NCI-H2227 (cell line): ENCODE data around the gene SLC25A45.
"Not testable (repeated sequence)": the region's sequence is repeated elsewhere in the genome, so short reads cannot be mapped to it uniquely, and the experiment has no call there.

Experiments used
- DNase-seq: peaks from one replicate; lab custom pipeline; 2025; ENCODE audit not compliant: unreplicated experiment; lab: John Stamatoyannopoulos, UW

Gene SLC25A45

GRCh38 chr11:65363770-65364169, 18.7 kb downstream of the SLC25A45 start:
- DNase-seq = no peak

DNA sequence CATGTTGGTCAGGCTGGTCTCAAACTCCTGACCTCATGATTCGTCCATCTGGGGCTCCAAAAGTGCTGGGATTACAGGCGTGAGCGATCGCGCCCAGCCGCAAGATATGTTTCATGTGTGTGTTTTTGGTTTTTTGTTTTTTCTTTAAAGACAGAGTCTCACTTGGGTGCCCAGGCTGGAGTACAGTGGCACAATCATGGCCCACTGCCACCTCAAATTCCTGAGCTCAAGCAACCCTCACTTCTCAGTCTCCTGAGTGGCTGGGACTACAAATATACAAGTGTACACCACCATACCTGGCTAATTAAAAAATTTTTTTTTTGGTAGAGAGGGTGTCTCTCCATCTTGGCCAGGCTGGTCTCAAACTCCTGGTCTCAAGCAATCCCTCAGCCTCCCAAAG, 19.5 kb downstream of the SLC25A45 start:
- DNase-seq = no peak

GRCh38 chr11:65362320-65362931, 20.0 kb downstream of the SLC25A45 start:
- no peak for DNase-seq

- no peak for DNase-seq
Observed at GRCh38 chr11:65357856-65358356, 24.5 kb downstream of the SLC25A45 start.

- no peak for DNase-seq
Observed at GRCh38 chr11:65356394-65356972, 26.0 kb downstream of the SLC25A45 start.

DNA sequence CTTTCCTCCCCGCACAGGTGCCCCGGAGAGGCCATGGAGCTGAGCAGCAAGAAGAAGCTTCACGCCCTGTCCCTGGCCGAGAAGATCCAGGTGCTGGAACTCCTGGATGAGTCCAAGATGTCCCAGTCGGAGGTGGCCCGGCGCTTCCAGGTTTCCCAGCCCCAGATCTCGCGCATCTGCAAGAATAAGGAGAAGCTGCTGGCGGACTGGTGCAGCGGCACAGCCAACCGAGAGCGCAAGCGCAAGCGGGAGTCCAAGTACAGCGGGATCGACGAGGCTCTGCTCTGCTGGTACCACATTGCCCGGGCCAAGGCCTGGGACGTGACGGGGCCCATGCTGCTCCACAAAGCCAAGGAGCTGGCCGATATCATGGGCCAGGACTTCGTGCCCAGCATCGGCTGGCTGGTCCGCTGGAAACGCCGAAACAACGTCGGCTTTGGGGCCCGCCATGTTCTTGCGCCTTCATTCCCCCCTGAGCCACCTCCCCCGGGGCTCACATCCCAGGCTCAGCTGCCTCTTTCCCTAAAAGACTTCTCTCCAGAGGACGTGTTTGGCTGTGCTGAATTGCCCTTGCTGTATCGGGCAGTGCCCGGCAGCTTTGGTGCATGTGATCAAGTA, 26.6 kb downstream of the SLC25A45 start:
- DNase-seq = peak; percentile 44

- DNase-seq = peak; percentile 72
Observed at GRCh38 chr11:65355013-65355775, 27.3 kb downstream of the SLC25A45 start.

GRCh38 chr11:65354265-65355012, 28.0 kb downstream of the SLC25A45 start, which contains the start of gene TIGD3:
TIGD3 (plus strand) TSS chr11:65354751; CDS start chr11:65355809, 1,058 bp downstream.
- peak; percentile 98 for DNase-seq

GRCh38 chr11:65353900-65354264, 28.6 kb downstream of the SLC25A45 start:
- DNase-seq = peak; percentile 74

- no peak for DNase-seq
Observed at GRCh38 chr11:65353376-65353775, 29.1 kb downstream of the SLC25A45 start.

DNA sequence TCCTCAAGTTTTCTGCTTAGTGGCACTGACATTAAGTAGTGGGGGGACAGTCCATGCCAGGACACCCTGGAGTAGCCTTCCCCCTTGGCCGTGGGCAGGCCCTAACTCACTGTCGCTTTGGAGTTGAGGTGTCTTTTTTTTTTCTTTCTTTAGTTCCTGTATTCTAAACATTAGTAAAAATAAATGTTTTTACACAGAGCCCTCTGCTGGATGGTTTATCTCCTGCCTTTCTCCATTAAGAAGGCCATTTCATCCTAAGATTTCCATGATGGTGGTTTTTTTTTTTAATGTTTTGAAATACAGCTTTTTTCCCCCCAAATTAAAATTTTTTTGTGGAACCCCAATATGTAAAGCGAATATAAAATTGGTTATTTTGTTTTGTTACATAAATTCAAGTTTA, 29.7 kb downstream of the SLC25A45 start:
- DNase-seq = peak; percentile 42

GRCh38 chr11:65351511-65351910, 30.9 kb downstream of the SLC25A45 start:
- no peak for DNase-seq

- DNase-seq = no peak
Observed at GRCh38 chr11:65341856-65342255, 40.6 kb downstream of the SLC25A45 start.

- no peak for DNase-seq
Observed at GRCh38 chr11:65340226-65340625, 42.2 kb downstream of the SLC25A45 start.

DNA sequence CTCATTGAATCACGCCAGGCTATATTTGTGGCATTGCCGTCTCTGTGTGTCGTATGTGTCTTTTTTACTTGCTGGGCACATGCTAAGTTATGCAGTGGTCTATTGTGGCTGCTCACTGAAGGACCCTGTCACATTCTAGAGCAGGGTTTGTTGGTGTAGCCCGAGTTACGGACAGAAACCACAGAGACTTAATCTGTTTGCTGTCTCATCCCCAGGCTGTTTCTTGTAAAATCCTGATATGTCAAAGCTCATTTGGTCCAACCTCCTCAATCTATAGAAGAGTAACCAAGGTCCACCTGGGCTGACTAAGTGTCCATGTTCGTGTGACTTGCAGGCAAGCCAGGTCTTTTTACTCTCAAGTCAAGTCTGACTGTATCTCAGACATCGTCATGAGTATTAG, 43.8 kb downstream of the SLC25A45 start:
- no peak for DNase-seq

DNA sequence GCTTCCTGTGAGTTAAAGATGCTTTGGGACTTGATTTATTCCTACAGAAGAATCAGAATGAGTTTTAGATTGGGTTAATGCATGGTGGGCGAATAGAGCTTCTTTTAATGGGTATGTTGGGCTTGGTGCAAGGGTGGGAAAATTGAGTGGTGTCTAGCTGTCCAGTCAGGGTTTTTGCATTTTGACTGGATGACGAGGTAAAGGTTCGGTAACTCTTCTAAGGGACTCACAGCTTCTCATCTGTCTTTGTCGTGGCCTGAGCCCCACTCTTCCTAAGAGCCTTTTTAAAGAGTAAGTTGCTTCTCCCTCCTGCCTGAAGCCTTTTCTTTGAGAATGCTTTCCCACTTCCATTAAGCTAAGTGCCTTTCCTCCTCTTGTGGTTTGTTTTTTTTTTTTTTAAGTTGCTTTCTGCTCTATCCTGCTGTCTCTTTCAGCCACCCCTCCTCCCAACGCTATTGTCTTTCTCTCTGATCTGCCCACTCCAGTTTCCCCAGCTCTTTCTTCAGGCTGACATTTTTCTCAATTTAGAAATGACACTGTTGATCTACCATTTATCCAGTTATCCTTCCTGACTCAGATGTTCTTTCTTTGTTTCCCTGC, 47.6 kb downstream of the SLC25A45 start:
- peak; percentile 33 for DNase-seq

DNA sequence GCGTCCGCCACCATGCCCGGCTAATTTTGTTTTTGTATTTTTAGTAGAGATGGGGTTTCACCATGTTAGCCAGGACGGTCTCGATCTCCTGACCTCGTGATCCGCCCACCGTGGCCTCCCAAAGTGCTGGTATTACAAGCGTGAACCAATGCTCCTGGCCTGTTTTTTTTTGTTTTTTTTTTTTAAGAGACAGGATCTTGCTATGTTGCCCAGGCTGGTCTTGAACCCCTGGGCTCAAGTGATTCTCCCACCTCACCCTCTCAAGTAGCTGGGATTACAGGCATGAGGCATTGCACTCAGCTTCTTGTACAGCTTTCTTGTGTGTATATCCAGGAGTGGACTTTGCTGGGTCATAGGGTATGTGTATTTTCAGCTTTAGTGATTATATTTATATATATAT, 49.9 kb downstream of the SLC25A45 start:
- not testable (repeated sequence) for DNase-seq

- DNase-seq = no peak
Observed at GRCh38 chr11:65330544-65330943, 51.9 kb downstream of the SLC25A45 start.

DNA sequence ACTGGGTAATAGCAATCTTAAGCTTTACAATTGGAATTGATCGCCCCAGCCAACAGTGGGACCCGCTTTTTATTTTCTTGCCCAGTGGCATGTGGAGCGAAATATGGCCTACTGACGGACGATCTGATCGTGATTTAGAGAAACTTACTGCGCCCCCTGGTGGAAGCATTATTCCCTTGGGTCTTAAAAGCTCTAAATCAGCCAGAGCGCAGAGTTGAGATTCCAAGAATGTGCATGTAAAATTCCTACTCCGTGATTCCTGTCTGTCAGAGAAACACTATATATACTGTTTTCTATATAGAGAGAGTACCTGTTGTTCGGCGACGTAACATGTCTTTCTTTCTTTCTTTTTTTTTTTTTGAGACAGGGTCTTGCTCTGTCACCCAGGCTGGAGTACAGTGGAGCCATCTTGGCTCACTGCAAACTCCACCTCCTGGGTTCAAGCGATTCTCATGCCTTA, 52.5 kb downstream of the SLC25A45 start:
- peak; percentile 96 for DNase-seq

GRCh38 chr11:65329478-65329877, 53.0 kb downstream of the SLC25A45 start:
- no peak for DNase-seq
